ENCODE data around the gene CCDC136.

The CCDC136 gene

GRCh38 chr7:128833148-128833945, 41.6 kb downstream of the CCDC136 start:
- DNase-seq, result peak; percentile 39

- no peak for DNase-seq
Measured at GRCh38 chr7:128833946-128834325, 42.2 kb downstream of the CCDC136 start.

- no peak for DNase-seq
Measured at GRCh38 chr7:128835231-128835751, 43.5 kb downstream of the CCDC136 start.

- DNase-seq, result no peak
Measured at GRCh38 chr7:128835790-128836641, 44.2 kb downstream of the CCDC136 start.

- no peak for DNase-seq
Measured at GRCh38 chr7:128836729-128837348, 45.1 kb downstream of the CCDC136 start.

- no peak for DNase-seq
Measured at GRCh38 chr7:128837521-128837921, 45.8 kb downstream of the CCDC136 start.

- DNase-seq, result no peak
Measured at GRCh38 chr7:128838109-128838779, 46.5 kb downstream of the CCDC136 start.

- no peak for DNase-seq
Measured at GRCh38 chr7:128838981-128839731, 47.4 kb downstream of the CCDC136 start.

GRCh38 chr7:128839751-128840177, 48.0 kb downstream of the CCDC136 start:
- DNase-seq, result no peak

GRCh38 chr7:128840326-128841170, 48.8 kb downstream of the CCDC136 start:
- DNase-seq, result no peak

GRCh38 chr7:128841171-128841690, 49.5 kb downstream of the CCDC136 start:
- no peak for DNase-seq

- peak; percentile 14 for DNase-seq
Measured at GRCh38 chr7:128841921-128842673, 50.3 kb downstream of the CCDC136 start.

GRCh38 chr7:128842674-128843641, 51.2 kb downstream of the CCDC136 start:
- no peak for DNase-seq

GRCh38 chr7:128843938-128844621, 52.3 kb downstream of the CCDC136 start:
- no peak for DNase-seq

- no peak for DNase-seq
Measured at GRCh38 chr7:128844777-128845311, 53.1 kb downstream of the CCDC136 start.

- DNase-seq, result no peak
Measured at GRCh38 chr7:128845475-128845874, 53.7 kb downstream of the CCDC136 start.

- no peak for DNase-seq
Measured at GRCh38 chr7:128845987-128846386, 54.2 kb downstream of the CCDC136 start.

All from MV-4-11 (cell line).